A673 (cell line): ENCODE measurements around the gene KANTR.

Source experiments
- CTCF ChIP-seq: fragments of 300-800, 200-600 bp; sonication (generic); conservative IDR thresholded peaks from 2 replicates; pipeline ENCODE4 v1.5.1; 2017; ENCODE audit warnings: low read depth, mild to moderate bottlenecking, antibody characterized with exemption, low read length, moderate library complexity, mixed read lengths
- EZH2 ChIP-seq: fragments of 200-600 bp; sonication (generic); IDR thresholded peaks from 2 replicates; pipeline ENCODE4 v1.6.1; 2017; ENCODE audit warnings: borderline replicate concordance, low read depth, mild to moderate bottlenecking, mixed read lengths, antibody characterized with exemption, low read length; ENCODE audit not compliant: poor library complexity, severe bottlenecking

GRCh38 chrX:53055244-53055849, 38.6 kb upstream of the KANTR start:
- TF ChIP-seq EZH2 (no peak), CTCF (no peak)
